ENCODE measurements around the gene LIMCH1.

Gene LIMCH1

GRCh38 chr4:41683326-41683725 is 145.4 kb downstream of the LIMCH1 start:
- DNase-seq: no peak
- H3K4me3 ChIP-seq (ENCODE audit: low read depth in 1 of 2, low read length in 2 of 2): no peak overlapping the region
- no peaks in the 10 kb centered on the region for H3K27me3 ChIP-seq (ENCODE audit: insufficient read depth, low read length, poor library complexity)
- H3K9me3 ChIP-seq (ENCODE audit: insufficient read depth, low read length, severe bottlenecking): no peaks in the 10 kb centered on the region
- H3K9ac ChIP-seq (ENCODE audit: low read depth, low read length): no peak overlapping the region
- no peak overlapping the region for H3K4me2 ChIP-seq (ENCODE audit: insufficient read depth, low read length)
- no peaks in the 10 kb centered on the region for H4K20me1 ChIP-seq (ENCODE audit: insufficient read depth, low read length)
- H3K4me1 ChIP-seq (ENCODE audit: insufficient read depth, low read length): no peaks in the 10 kb centered on the region
- no peak for ATAC-seq (ENCODE audit: insufficient read depth, low read depth)
- no peaks in the 10 kb centered on the region for H3K36me3 ChIP-seq (ENCODE audit: insufficient read depth, low read length)
- no peak overlapping the region for H2AFZ ChIP-seq (ENCODE audit: low read depth, low read length)
- TF ChIP-seq CTCF (IDR thresholded peaks at IDR 0.05; ENCODE audit: borderline replicate concordance, extremely low read depth, low read length, poor library complexity, severe bottlenecking): no peak
- no peak for TF ChIP-seq EZH2 (IDR thresholded peaks at IDR 0.05; ENCODE audit: borderline replicate concordance, low read depth, low read length, severe bottlenecking)
- H3K27ac ChIP-seq (ENCODE audit: low read length): no peak overlapping the region
- H3K79me2 ChIP-seq (ENCODE audit: insufficient read depth, low read length): no peaks in the 10 kb centered on the region

DNA sequence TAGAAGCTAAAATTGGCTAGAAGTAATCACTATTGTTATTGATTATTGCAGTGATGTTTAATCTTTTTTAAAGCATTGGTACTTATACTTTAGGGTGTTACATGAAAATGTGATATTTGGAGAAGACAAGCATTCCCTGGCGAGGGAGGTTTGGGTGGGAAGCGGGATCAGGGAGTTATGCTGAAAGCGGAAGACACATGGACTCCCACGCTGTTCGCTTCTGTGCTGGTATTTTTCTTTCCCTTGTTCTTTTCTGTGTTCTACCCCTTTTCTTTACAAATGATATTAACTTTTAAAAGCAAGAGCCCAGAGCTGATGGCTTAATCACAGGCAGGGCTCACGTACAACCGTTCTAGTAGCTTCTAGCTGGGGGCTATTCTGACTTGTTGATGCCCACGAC is 148.9 kb downstream of the LIMCH1 start:
- no peak overlapping the region for H3K9ac ChIP-seq (ENCODE audit: low read depth, low read length)
- no peaks in the 10 kb centered on the region for H3K36me3 ChIP-seq (ENCODE audit: insufficient read depth, low read length)
- H3K79me2 ChIP-seq (ENCODE audit: insufficient read depth, low read length): no peaks in the 10 kb centered on the region
- TF ChIP-seq CTCF (IDR thresholded peaks at IDR 0.05; ENCODE audit: borderline replicate concordance, extremely low read depth, low read length, poor library complexity, severe bottlenecking) (no peak), EZH2 (IDR thresholded peaks at IDR 0.05; ENCODE audit: borderline replicate concordance, low read depth, low read length, severe bottlenecking) (no peak)
- DNase-seq: no peak
- ATAC-seq (ENCODE audit: insufficient read depth, low read depth): no peak
- H3K4me3 ChIP-seq (ENCODE audit: low read depth in 1 of 2, low read length in 2 of 2): no peak overlapping the region
- no peak overlapping the region for H3K27ac ChIP-seq (ENCODE audit: low read length)
- H3K9me3 ChIP-seq (ENCODE audit: insufficient read depth, low read length, severe bottlenecking): no peaks in the 10 kb centered on the region
- H4K20me1 ChIP-seq (ENCODE audit: insufficient read depth, low read length): no peaks in the 10 kb centered on the region
- H2AFZ ChIP-seq (ENCODE audit: low read depth, low read length): no peak overlapping the region
- no peaks in the 10 kb centered on the region for H3K4me1 ChIP-seq (ENCODE audit: insufficient read depth, low read length)
- H3K4me2 ChIP-seq (ENCODE audit: insufficient read depth, low read length): no peak overlapping the region
- H3K27me3 ChIP-seq (ENCODE audit: insufficient read depth, low read length, poor library complexity): no peaks in the 10 kb centered on the region

- Histone ChIP-seq H3K4me2 (ENCODE audit: insufficient read depth, low read length) (no peak overlapping the region), H3K4me3 (ENCODE audit: low read depth in 1 of 2, low read length in 2 of 2) (no peak overlapping the region), H2AFZ (ENCODE audit: low read depth, low read length) (no peak overlapping the region), H3K9ac (ENCODE audit: low read depth, low read length) (no peak overlapping the region), H3K36me3 (ENCODE audit: insufficient read depth, low read length) (no peaks in the 10 kb centered on the region), H3K9me3 (ENCODE audit: insufficient read depth, low read length, severe bottlenecking) (no peaks in the 10 kb centered on the region), H3K4me1 (ENCODE audit: insufficient read depth, low read length) (no peaks in the 10 kb centered on the region), H4K20me1 (ENCODE audit: insufficient read depth, low read length) (no peaks in the 10 kb centered on the region), H3K27me3 (ENCODE audit: insufficient read depth, low read length, poor library complexity) (no peaks in the 10 kb centered on the region), H3K79me2 (ENCODE audit: insufficient read depth, low read length) (no peaks in the 10 kb centered on the region), H3K27ac (ENCODE audit: low read length) (no peak overlapping the region)
- no peak for TF ChIP-seq CTCF (IDR thresholded peaks at IDR 0.05; ENCODE audit: borderline replicate concordance, extremely low read depth, low read length, poor library complexity, severe bottlenecking)
- no peak for TF ChIP-seq EZH2 (IDR thresholded peaks at IDR 0.05; ENCODE audit: borderline replicate concordance, low read depth, low read length, severe bottlenecking)
- DNase-seq (no peak), ATAC-seq (ENCODE audit: insufficient read depth, low read depth) (no peak)
Observed at GRCh38 chr4:41687971-41688370, 150.0 kb downstream of the LIMCH1 start.

Data from DND-41 (cell line).